Stimulated activated naive CD8-positive, alpha-beta T cell treated with anti-CD3 and anti-CD28 coated beads, Interleukin-15, Interleukin-2, amounts not matched to agents 100 U/mL and 50 U/mL, for 24 hours (primary cell): Measurements from ENCODE around the gene CENPB.
"Not testable (repeated sequence)": the region's sequence is repeated elsewhere in the genome, so short reads cannot be mapped to it uniquely, and the experiment has no call there.

Experiments
- ATAC-seq: fragments of 150-1000 bp; cut with Tn5 transposase; one replicate; pipeline ENCODE4 v1.10.0; 2021
- DNase-seq: peaks from one replicate; pipeline ENCODE4 v3.0.0; 2021

CENPB gene

GRCh38 chr20:3811467-3812258 lies 25.1 kb upstream of the CENPB start:
- DNase-seq (peak; percentile 91), ATAC-seq (peak; percentile 93)

GRCh38 chr20:3808544-3808943 lies 22.0 kb upstream of the CENPB start:
- DNase-seq (no peak), ATAC-seq (no peak)

- ATAC-seq, result no peak
- DNase-seq, result no peak
These were observed 18.2 kb upstream of the CENPB start for GRCh38 chr20:3804781-3805180.

DNA sequence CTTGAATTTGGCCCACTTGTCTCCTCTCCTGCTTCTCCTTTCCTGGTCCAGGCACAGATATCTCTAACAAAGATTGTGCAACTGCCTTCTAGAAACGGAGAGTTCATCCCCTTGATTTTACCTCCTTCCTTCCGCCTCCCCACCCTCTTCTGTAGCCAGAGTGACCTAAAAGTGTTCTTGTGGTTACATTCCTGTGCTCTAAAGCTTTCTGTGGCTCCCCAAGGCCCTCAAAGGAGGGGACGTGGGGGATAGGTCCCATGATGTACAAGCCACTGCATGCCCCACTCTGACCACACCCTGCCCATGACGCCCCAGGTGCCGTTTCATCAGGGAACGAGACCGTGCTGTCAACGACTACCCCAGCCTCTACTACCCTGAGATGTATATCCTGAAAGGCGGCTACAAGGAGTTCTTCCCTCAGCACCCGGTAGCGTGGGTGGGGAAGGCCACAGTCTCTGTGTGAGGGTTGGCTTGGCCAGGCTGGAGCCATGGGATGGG lies 17.8 kb upstream of the CENPB start:
- no peak for ATAC-seq
- DNase-seq, result no peak

DNA sequence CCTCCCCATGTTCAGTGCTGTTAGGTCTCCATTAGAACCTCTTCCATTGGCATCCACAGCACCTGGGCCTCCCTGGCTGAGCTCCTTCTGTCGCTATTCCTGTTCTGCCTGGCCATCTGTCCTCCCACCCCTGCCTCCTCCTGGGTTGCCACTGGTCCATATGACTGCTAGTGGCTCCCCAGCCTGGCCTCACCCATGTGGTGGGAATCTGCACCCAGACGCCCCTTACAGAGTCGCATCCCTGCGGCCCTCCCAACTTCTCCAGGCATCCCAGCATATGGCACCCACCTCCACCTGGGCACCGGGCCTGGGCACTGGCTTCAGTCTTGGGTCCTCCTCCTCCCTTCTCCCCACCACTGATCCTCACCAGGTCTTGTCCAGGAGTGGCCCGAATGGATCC lies 17.3 kb upstream of the CENPB start:
- no peak for ATAC-seq

DNA sequence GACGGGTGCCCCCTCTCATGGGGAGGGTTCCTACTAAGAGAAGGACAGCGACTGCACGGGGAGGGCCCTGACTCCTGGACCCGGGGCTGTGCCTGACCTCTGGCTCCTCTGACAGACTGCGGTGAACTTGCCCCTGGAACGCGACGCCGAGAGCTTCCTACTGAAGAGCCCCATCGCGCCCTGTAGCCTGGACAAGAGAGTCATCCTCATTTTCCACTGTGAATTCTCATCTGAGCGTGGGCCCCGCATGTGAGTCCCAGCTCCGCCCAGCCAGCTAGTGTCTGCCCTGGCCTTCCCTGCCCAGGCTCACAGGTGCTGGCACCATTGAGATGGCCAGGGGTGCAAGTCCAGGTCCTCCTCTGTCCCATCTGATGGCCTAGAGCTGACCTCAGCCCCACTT lies 16.7 kb upstream of the CENPB start:
- ATAC-seq (no peak), DNase-seq (no peak)

More for the DNA sequence above, 17.3 kb upstream of the CENPB start:
- DNase-seq, result no peak

GRCh38 chr20:3802524-3803239 lies 16.1 kb upstream of the CENPB start:
- ATAC-seq, result no peak
- DNase-seq, result no peak

GRCh38 chr20:3801846-3802245 lies 15.3 kb upstream of the CENPB start:
- no peak for DNase-seq

DNA sequence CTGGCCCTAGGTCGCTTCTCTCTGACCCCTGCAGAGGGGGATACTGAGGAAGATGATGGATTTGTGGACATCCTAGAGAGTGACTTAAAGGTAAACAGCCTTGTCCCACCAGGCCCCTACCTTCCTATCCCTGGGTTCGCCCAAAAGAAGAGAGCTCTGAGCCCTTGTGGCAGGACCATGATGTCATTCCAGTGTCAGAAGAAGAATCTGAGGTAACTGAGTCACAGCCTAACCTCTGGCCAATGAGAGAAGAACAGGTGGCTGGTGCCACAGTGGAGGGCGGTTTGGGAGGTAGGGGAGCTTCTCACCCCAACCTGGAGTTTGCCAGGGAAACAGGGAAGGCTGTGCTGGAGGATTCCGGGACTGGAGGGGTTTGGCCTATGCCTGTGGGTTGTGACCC lies 14.8 kb upstream of the CENPB start:
- ATAC-seq (no peak), DNase-seq (no peak)

More at GRCh38 chr20:3801846-3802245, 15.3 kb upstream of the CENPB start:
- ATAC-seq, result no peak

DNA sequence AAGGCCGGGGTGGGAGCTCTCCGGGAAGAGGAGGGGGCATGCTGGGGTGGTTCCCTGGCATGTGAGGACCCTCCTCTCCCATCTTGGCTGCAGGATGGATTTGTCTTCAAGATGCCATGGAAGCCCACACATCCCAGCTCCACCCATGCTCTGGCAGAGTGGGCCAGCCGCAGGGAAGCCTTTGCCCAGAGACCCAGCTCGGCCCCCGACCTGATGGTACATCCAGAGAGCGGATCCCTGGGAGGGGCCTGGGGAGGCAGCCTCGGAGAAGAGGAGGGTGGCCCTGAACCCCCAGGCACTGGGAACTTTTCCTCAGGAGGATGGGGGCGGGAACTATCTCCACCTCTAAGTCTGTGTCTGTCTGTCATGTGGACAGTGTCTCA lies 14.3 kb upstream of the CENPB start:
- ATAC-seq (no peak), DNase-seq (no peak)

- no peak for ATAC-seq
- DNase-seq, result no peak
These were observed 13.8 kb upstream of the CENPB start for GRCh38 chr20:3800256-3800877.

DNA sequence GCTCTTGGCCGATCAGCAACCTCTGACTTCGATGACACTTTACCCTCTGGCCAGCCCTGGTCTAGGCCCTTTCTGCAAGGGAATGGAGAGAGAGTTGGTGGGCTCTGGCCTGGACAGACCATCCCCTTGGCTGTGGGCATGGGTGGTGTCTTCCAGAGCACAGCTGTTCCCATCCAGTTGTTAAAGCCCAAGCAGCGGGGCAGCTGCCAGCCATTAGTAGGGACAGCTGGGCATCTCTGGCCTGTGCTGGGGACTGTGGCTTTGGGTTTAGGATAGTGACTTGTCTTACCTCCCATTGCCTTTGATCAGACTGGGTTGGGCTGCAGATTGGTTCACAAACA lies 12.3 kb upstream of the CENPB start:
- no peak for ATAC-seq
- no peak for DNase-seq

DNA sequence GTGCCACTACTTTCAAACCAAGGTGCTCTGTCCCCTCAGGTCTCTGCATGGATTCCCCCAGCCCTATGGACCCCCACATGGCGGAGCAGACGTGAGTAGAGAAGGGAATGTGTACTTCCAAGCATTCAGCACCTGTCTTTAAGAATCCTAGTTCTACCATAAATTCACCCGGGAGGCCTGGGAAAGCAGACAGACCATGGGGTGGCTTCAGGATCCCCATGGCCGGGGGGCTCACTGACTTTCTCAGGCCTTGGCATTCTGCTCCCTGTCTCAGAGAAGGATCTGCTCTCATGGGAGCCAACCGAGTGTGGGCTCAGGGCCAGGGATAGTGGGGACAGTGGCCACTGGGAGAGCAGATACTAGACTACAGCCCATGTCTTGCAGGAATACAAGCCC lies 11.8 kb upstream of the CENPB start:
- DNase-seq (no peak), ATAC-seq (no peak)

DNA sequence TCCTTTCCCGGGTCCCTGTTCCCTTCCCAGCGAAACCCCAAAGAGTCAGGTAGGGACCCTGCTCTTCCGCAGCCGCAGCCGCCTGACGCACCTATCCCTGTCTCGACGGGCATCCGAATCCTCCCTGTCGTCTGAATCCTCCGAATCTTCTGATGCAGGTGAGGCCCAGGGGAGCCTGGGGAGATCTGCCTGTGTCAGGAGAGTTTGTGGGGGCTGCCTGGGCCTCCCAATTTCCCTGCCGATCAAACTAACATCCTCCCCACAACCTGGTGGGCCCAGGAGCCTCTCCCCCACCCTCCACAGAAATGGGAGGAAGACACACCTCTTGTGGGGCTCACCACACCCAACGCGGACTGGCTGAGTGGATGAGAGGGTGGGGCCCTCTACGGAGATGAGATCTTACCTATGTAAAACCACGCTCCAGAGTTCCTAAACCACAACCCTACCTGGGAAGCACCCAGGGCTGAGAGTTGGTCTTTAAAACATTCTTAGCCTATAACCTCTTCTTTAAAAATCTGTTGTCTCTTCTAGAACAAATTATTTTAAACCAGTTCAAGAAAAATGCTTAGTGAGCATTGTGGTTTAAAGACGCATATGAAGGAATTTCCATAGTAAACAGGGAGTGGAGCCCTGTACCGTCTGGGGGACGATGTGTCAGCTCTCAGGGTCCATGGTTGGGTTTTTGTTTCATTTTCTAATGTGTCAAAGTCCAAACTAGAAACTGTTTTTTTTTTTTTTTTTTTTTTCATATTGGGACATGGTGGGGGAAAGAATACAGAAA lies 11.2 kb upstream of the CENPB start:
- peak; percentile 41 for ATAC-seq
- peak; percentile 60 for DNase-seq

- DNase-seq, result no peak
- no peak for ATAC-seq
These were observed 10.6 kb upstream of the CENPB start for GRCh38 chr20:3797226-3797545.

DNA sequence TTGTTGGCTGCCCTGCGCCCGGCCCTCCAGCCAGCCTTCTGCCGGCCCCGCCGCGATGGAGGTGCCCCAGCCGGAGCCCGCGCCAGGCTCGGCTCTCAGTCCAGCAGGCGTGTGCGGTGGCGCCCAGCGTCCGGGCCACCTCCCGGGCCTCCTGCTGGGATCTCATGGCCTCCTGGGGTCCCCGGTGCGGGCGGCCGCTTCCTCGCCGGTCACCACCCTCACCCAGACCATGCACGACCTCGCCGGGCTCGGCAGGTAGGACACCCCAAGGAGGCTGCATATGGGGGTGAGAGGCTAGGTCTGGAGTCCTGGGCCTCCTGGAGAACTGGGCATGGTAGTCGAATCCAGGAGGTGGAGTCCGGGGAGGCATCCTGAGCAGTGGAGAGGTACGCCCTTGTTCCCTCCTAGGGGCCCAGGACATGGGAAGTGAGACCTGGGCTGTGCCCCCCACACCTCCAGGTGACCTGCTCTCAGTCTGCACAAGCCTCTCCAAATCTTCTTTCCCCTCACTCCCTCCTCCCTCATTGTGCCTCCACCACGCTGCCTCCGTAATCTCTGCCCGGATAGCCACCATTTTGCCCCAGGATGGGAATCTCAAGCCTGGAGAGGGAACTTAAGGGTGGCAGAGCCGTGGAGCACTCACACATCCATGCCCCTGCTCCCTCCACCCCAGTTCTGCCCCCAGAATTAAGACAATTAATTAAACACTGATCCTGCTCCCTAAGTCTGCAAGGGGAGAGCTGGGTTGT lies 10.1 kb upstream of the CENPB start:
- no peak for DNase-seq

DNA sequence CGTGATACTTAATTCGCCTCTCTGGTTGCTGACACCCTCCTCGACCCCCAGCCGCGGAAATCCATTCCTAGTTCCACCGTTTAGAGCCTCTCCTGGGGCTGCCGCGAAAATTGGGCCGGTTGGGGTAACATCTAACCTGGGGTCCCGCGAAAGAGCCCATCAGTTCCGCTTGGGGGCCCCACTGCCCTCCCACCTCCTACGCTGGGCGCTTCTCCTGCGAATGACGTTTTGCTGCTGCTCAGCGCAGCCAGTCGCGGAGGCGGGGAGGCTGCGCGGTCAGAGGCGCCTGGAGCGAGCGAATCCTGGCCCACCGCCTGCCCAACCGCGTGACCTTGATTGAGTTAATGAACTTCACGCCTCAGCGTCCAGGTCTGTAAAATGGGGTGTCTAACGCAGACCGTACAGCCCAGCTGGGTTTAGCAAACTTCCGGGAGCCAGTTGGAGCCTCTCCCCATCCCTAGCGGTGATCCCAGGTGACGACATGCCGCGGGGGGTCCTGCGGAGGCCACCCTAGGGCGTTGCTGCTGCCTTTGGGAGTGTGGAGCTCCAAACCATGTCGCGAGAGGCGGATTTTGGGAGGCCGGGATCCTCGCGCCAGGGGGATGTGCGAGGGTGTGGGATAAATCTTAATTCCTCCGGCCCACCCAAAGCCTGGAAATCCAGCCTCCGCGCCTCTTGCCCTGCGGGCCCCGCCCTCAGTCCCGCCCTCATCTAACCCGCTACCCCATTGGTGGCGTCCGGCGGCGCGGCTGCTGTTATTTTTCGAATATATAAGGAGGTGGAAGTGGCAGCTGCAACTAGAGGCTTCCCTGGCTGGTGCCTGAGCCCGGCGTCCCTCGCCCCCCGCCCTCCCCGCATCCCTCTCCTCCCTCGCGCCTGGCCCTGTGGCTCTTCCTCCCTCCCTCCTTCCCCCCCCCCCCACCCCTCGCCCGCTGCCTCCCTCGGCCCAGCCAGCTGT lies 9.2 kb upstream of the CENPB start, which contains the start of gene CDC25B:
CDC25B (plus strand) TSS at position 800 of the 958 bp plus-strand sequence. CDS start 222 bp downstream, outside the sequence.
- ATAC-seq, result peak; percentile 82

More for the DNA sequence above, 10.1 kb upstream of the CENPB start:
- ATAC-seq, result no peak

GRCh38 chr20:3794701-3795420 lies 8.3 kb upstream of the CENPB start:
- DNase-seq, result no peak
- ATAC-seq, result no peak

More for the DNA sequence above, 9.2 kb upstream of the CENPB start, which contains the start of gene CDC25B:
- DNase-seq, result peak; percentile 92

GRCh38 chr20:3794168-3794567 lies 7.6 kb upstream of the CENPB start:
- ATAC-seq, DNase-seq: not testable (repeated sequence)

DNA sequence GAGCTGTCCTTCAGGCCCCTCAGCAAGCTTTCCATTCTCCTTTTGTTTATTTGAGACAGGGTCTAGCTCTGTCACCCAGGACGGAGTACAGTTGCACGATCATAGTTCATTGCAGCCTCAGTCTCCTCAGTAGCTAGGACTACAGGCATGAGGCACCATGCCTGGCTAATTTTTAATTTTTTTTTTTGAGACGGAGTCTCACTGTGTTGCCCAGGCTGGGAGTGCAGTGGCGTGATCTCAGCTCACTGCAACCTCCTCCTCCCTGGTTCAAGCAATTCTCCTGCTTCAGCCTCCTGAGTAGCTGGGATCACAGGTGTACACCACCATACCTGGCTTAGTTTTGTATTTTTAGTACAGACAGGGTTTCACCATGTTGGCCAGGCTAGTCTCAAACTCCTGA lies 2.7 kb upstream of the CENPB start:
- DNase-seq, ATAC-seq: not testable (repeated sequence)
